Fibroblast of the conjunctiva (primary cell): ENCODE data around the gene FAM162B.
"Not testable (repeated sequence)": the region's sequence is repeated elsewhere in the genome, so short reads cannot be mapped to it uniquely, and the experiment has no call there.

Experiments used
- DNase-seq: peaks from one replicate; pipeline ENCODE4 v3.0.0-alpha.2; 2010; ENCODE audit warnings: low read depth

FAM162B gene

GRCh38 chr6:116764961-116765841 lies at the start of gene FAM162B:
FAM162B (minus strand) TSS chr6:116765719; CDS start chr6:116765576, 143 bp downstream.
- no peak for DNase-seq

GRCh38 chr6:116812051-116812650 lies 46.6 kb upstream of the FAM162B start:
- DNase-seq = no peak

GRCh38 chr6:116801971-116802370 lies 36.5 kb upstream of the FAM162B start:
- no peak for DNase-seq

GRCh38 chr6:116799945-116800344 lies 34.4 kb upstream of the FAM162B start:
- no peak for DNase-seq

GRCh38 chr6:116797585-116797984 lies 32.1 kb upstream of the FAM162B start:
- no peak for DNase-seq

GRCh38 chr6:116793224-116793623 lies 27.7 kb upstream of the FAM162B start:
- DNase-seq = no peak

- no peak for DNase-seq
Measured at GRCh38 chr6:116783852-116784251, 18.3 kb upstream of the FAM162B start.

- DNase-seq = peak; percentile 12
Measured at GRCh38 chr6:116779573-116780164, 14.2 kb upstream of the FAM162B start.

GRCh38 chr6:116773886-116774285 lies 8.4 kb upstream of the FAM162B start:
- no peak for DNase-seq

- no peak for DNase-seq
Measured at GRCh38 chr6:116772450-116772849, 6.9 kb upstream of the FAM162B start.

- DNase-seq = no peak
Measured at GRCh38 chr6:116767715-116768114, 2.2 kb upstream of the FAM162B start.

GRCh38 chr6:116766506-116767176 lies 1.1 kb upstream of the FAM162B start:
- no peak for DNase-seq

GRCh38 chr6:116764629-116764960 lies 924 bp downstream of the FAM162B start:
- DNase-seq = no peak

GRCh38 chr6:116763906-116764628 lies 1.5 kb downstream of the FAM162B start:
- no peak for DNase-seq

GRCh38 chr6:116763048-116763447 lies 2.5 kb downstream of the FAM162B start:
- no peak for DNase-seq

- DNase-seq = no peak
Measured at GRCh38 chr6:116762235-116762634, 3.3 kb downstream of the FAM162B start.

- no peak for DNase-seq
Measured at GRCh38 chr6:116761779-116762178, 3.7 kb downstream of the FAM162B start.

- no peak for DNase-seq
Measured at GRCh38 chr6:116745176-116745575, 20.3 kb downstream of the FAM162B start.

GRCh38 chr6:116741571-116741970 lies 23.9 kb downstream of the FAM162B start:
- no peak for DNase-seq

- not testable (repeated sequence) for DNase-seq
Measured at GRCh38 chr6:116740486-116740885, 25.0 kb downstream of the FAM162B start.

- no peak for DNase-seq
Measured at GRCh38 chr6:116737004-116737403, 28.5 kb downstream of the FAM162B start.

GRCh38 chr6:116730513-116730912 lies 35.0 kb downstream of the FAM162B start:
- no peak for DNase-seq
